ENCODE data around the gene OS9. TPM values are rescaled to one million over a fixed set of nuclear protein-coding genes. Genes with fewer than 3 reads are reported as not detected.
A peak's percentile ranks its signal among the peaks of the same experiment; 100 is the strongest.
"Not testable (repeated sequence)": the region's sequence is repeated elsewhere in the genome, so short reads cannot be mapped to it uniquely, and the experiment has no call there.

Gene OS9
- total RNA-seq, 8 experiments from 2014 or later: 94.0 to 297 (median 134) TPM

DNA sequence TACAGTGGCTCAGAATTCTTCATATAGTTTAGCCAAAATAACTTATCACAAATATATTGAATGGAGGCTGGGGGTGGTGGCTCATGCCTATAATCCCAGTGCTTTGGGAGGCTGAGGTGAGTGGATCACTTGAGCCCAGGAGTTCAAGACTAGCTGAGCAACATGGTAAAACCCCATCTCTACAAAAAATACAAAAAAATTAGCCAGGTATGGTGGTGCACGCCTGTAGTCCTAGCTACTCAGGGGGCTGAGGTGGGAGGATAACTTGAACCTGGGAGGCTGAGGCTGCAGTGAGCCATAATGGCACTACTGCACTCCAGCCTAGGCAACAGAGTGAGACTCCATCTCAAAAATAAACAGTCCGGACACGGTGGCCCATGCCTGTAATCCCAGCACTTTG, 22.1 kb upstream of the OS9 start:
- H3K4me3 ChIP-seq; H3K27ac ChIP-seq; H3K4me1 ChIP-seq (replicated peaks in 1 of 2); in situ Hi-C loops (cut with MboI; ENCODE audit: low pct_unique_long_range_greater_than_20kb in 2 of 9, low sequenced_read_pairs in 9 of 9, unreplicated experiment in 9 of 9); ATAC-seq (replicated peaks in 6 of 8): not testable (repeated sequence)
- 17 to 80% (median 80%) methylated on average over 1 to 3 of the region's 3 CpGs; no CpG with 5 or more reads in 7 of the 10 experiments for WGBS, 10 experiments

DNA sequence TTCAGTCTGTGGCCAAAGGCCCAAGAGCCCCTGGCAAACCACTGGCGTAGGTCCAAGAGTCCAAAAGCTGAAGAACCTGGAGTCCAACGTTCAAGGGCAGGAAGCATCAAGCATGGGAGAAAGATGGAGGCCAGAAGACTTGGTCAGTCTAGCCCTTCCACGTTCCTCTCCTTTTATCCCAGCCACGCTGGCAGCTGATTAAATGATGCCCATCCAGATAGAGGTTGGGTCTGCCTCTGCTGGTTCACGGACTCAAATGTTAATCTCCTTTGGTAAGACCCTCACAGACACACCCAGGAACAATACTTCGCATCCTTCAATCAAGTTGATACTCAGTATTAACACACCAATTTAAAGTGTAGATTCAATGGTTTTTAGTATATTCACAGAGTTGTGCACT, 21.1 kb upstream of the OS9 start:
- Histone ChIP-seq H3K27ac (no peak overlapping the region), H3K4me1 (replicated peaks in 1 of 2) (no peaks in the 10 kb centered on the region), H3K4me3 (no peak overlapping the region)
- no peak for ATAC-seq (replicated peaks in 6 of 8)
- in situ Hi-C loops (cut with MboI; ENCODE audit: low pct_unique_long_range_greater_than_20kb in 2 of 9, low sequenced_read_pairs in 9 of 9, unreplicated experiment in 9 of 9): no loop called here
- 33 to 93% (median 63%) methylated on average over 3 to 5 of the region's 6 CpGs; no CpG with 5 or more reads in 2 of the 10 experiments for WGBS, 10 experiments

DNA sequence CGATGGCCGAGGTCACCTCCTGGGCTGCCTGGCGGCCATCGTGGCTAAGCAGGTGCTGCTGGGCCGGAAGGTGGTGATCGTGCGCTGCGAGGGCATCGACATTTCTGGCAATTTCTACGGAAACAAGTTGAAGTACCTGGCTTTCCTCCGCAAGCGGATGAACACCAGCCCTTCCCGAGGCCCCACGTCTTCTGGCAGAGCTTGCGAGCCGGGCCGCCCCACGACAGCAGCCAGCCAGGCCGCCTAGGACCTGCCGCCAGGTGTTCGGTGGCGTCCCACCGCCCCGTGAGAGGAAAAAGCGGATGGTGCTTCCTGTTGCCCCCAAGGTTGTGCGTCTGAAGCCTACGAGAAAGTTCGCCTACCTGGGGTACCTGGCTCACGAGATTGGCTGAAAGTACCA, 19.2 kb upstream of the OS9 start:
- Histone ChIP-seq H3K4me1 (replicated peaks in 1 of 2) (no peaks in the 10 kb centered on the region), H3K27ac (no peak overlapping the region), H3K4me3 (no peak overlapping the region)
- in situ Hi-C loops (cut with MboI; ENCODE audit: low pct_unique_long_range_greater_than_20kb in 2 of 9, low sequenced_read_pairs in 9 of 9, unreplicated experiment in 9 of 9): no loop called here
- no peak for ATAC-seq (replicated peaks in 6 of 8)
- WGBS, 10 experiments: 54 to 92% (median 80%) methylated on average over 2 to 9 of the region's 29 CpGs; no CpG with 5 or more reads in 2 of the 10 experiments

DNA sequence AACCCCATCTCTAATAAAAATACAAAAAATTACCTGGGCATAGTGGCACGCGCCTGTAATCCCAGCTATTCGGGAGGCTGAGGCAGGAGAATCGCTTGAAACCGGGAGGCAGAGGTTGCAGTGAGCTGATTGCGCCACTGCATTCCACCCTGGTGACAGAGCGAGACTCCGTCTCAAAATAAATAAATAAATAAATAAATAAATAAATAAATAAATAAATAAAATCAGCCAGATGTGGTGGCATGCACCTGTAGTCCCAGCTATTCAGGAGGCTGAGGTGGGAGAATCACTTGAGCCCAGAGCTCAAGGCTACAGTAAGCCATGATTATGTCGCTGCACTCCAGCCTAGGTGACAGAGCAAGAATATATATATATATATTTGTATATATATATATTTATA, 16.0 kb upstream of the OS9 start:
- H3K4me3 ChIP-seq; H3K27ac ChIP-seq; H3K4me1 ChIP-seq (replicated peaks in 1 of 2); in situ Hi-C loops (cut with MboI; ENCODE audit: low pct_unique_long_range_greater_than_20kb in 2 of 9, low sequenced_read_pairs in 9 of 9, unreplicated experiment in 9 of 9); ATAC-seq (replicated peaks in 6 of 8): not testable (repeated sequence)
- WGBS, 10 experiments: 0 to 100% (median 85%) methylated on average over 1 to 6 of the region's 9 CpGs; no CpG with 5 or more reads in 4 of the 10 experiments

DNA sequence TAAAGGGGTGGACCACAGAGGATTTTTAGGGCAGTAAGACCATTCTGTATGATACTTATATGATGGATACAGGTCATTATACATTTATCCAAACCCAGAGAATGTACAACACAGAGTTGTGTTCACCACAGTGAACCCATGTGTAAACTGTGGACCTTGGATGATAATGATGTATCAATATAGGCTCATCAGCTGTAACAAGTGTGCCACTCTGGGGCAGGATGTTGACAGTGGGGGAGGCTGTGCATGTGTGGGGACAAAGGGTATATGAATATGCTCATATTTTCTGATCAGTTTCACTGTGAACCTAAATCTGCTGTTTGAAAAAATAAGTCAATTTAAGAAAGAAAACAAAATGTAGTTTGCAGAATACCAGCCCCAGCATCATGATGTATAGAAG, 14.2 kb upstream of the OS9 start:
- ATAC-seq (replicated peaks in 6 of 8): no peak
- Histone ChIP-seq H3K27ac (no peak overlapping the region), H3K4me1 (replicated peaks in 1 of 2) (no peaks in the 10 kb centered on the region), H3K4me3 (no peak overlapping the region)
- in situ Hi-C loops (cut with MboI; ENCODE audit: low pct_unique_long_range_greater_than_20kb in 2 of 9, low sequenced_read_pairs in 9 of 9, unreplicated experiment in 9 of 9): no loop called here

DNA sequence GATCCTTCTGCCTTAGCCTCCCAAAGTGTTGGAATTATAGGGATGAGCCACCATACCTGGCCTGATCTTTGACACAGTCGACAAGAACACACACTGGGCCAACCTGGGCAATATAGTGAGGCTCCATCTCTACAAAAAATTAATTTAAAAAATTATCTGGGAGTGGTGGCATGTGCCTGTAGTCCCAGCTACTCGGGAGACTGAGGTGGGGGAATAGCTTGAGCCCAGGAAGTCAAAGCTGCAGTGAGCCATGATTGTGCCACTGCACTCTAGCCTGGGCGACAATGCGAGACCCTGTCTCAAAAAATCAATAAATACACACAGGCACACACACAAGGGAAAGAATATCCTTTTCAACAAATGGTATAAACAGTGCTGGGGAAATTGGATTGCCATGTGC, 6.1 kb upstream of the OS9 start:
- WGBS, 10 experiments: 0 to 100% (median 72%) methylated on average over 1 to 4 of the region's 4 CpGs; no CpG with 5 or more reads in 1 of the 10 experiments
- in situ Hi-C loops (cut with MboI; ENCODE audit: low pct_unique_long_range_greater_than_20kb in 2 of 9, low sequenced_read_pairs in 9 of 9, unreplicated experiment in 9 of 9): no loop called here
- no peak for ATAC-seq (replicated peaks in 6 of 8)
- H3K4me1 ChIP-seq (replicated peaks in 1 of 2): no peaks in the 10 kb centered on the region
- no peak overlapping the region for H3K4me3 ChIP-seq
- no peak overlapping the region for H3K27ac ChIP-seq

DNA sequence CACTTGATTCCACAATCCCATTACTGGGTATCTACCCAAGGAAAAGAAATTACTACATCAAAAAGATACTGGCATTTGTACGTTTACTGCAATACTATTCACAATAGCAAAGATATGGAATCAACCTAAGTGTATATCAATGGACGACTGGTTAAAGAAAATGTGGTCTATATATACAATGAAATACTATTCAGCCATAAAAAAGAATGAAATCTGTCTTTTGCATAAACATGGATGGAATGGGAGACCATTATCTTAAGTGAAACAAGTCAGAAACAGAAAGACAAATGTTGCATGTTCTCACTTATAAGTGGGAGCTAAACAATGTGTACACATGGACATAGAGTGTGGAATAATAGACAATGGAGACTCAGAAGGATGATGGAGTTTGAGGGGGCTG, 5.0 kb upstream of the OS9 start:
- 13 to 69% (median 47%) methylated on average over 1 to 2 of the region's 2 CpGs; no CpG with 5 or more reads in 2 of the 10 experiments for WGBS, 10 experiments
- in situ Hi-C loops (cut with MboI; ENCODE audit: low pct_unique_long_range_greater_than_20kb in 2 of 9, low sequenced_read_pairs in 9 of 9, unreplicated experiment in 9 of 9): no loop called here
- Histone ChIP-seq H3K4me3 (no peak overlapping the region), H3K27ac (no peak overlapping the region), H3K4me1 (replicated peaks in 1 of 2) (no peaks in the 10 kb centered on the region)
- ATAC-seq (replicated peaks in 6 of 8): no peak

DNA sequence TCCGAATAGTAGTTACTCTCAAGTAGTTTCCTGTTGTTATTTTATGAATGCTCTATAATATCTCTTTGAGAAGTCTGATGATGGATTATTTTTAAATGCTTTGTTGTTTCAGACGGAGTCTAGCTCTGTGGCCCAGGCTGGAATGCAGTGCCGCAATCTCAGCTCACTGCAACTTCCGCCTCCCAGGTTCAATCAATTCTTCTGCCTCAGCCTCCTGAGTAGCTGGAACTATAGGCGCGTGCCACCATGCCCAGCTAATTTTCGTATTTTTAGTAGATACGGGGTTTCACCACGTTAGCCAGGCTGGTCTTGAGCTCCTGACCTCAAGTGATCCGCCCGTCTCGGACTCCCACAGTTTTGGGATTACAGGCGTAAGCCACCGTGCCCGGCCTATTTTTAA, 1.4 kb upstream of the OS9 start:
- no peak overlapping the region for H3K27ac ChIP-seq
- H3K4me3 ChIP-seq: no peak overlapping the region
- peaks cover 4 to 5% of the 10 kb centered on the region in 2 donors for H3K4me1 ChIP-seq (replicated peaks in 1 of 2)
- in situ Hi-C loops (cut with MboI; ENCODE audit: low pct_unique_long_range_greater_than_20kb in 2 of 9, low sequenced_read_pairs in 9 of 9, unreplicated experiment in 9 of 9): loop anchor here in 1 of 9 experiments (10.0 kb wide), 1 partner anchor 58 kb away; the partner anchor contains the start of gene B4GALNT1
- no peak for ATAC-seq (replicated peaks in 6 of 8)
- WGBS, 10 experiments: 78 to 100% (median 91%) methylated on average over 1 to 15 of the region's 15 CpGs

DNA sequence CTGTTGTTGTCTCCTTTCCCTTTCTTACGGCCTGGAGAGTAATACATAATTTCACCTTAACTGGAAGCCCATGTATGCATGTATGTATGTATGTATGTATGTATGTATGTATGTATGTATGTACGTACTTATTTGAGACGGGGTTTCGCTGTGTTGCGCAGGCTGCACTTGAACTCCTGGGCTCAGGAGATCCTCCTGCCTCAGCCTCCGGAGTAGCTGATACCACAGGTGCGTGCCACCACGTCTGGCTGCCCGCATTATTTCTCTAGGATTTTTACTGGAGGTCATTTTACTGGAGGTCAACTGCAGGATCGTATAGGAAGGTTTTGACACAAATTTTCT, 644 bp upstream of the OS9 start:
- in situ Hi-C loops (cut with MboI; ENCODE audit: low pct_unique_long_range_greater_than_20kb in 2 of 9, low sequenced_read_pairs in 9 of 9, unreplicated experiment in 9 of 9): loop anchor here in 1 of 9 experiments (10.0 kb wide), 1 partner anchor 58 kb away; the partner anchor contains the start of gene B4GALNT1
- no peak for ATAC-seq (replicated peaks in 6 of 8)
- H3K4me1 ChIP-seq (replicated peaks in 1 of 2): peaks cover 4 to 5% of the 10 kb centered on the region in 2 donors
- 30 to 83% (median 50%) methylated on average over 1 to 5 of the region's 10 CpGs; no CpG with 5 or more reads in 3 of the 10 experiments for WGBS, 10 experiments
- no peak overlapping the region for H3K27ac ChIP-seq
- H3K4me3 ChIP-seq: peak overlapping the region; percentile 8 to 74 (median 19)

DNA sequence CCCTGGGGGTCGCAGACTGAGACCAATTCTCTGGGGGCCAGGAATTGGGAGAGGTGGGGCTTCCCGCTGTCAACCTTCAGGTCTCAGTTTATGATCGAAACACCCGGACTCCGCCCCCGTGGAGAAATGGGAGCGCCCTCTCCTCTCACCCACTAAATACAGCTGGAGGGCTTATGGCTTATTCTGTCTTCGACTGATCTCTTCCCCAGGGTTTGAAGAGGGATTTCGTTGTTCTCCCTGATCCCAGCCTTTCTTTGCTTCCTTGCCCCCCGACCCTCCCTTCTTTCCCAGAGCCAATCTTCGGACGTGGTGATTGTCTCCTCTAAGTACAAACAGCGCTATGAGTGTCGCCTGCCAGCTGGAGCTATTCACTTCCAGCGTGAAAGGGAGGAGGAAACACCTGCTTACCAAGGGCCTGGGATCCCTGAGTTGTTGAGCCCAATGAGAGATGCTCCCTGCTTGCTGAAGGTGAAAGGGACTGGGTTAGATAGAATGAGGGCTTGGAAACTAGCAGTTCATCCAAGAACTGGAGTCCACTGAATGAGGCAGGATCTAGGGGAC, 607 bp downstream of the OS9 start:
- Histone ChIP-seq H3K27ac (peak overlapping the region; percentile 79 to 81), H3K4me3 (peak overlapping the region; percentile 66 to 88 (median 71)), H3K4me1 (replicated peaks in 1 of 2) (peaks cover 4 to 5% of the 10 kb centered on the region in 2 donors)
- 0 to 20% (median 0%) methylated on average over 1 to 8 of the region's 15 CpGs; no CpG with 5 or more reads in 4 of the 10 experiments for WGBS, 10 experiments
- peak in 3 of 8 experiments; percentile 16 to 27 (median 27) for ATAC-seq (replicated peaks in 6 of 8)
- in situ Hi-C loops (cut with MboI; ENCODE audit: low pct_unique_long_range_greater_than_20kb in 2 of 9, low sequenced_read_pairs in 9 of 9, unreplicated experiment in 9 of 9): loop anchor here in 1 of 9 experiments (10.0 kb wide), 1 partner anchor 60 kb away; the partner anchor contains the start of gene B4GALNT1

DNA sequence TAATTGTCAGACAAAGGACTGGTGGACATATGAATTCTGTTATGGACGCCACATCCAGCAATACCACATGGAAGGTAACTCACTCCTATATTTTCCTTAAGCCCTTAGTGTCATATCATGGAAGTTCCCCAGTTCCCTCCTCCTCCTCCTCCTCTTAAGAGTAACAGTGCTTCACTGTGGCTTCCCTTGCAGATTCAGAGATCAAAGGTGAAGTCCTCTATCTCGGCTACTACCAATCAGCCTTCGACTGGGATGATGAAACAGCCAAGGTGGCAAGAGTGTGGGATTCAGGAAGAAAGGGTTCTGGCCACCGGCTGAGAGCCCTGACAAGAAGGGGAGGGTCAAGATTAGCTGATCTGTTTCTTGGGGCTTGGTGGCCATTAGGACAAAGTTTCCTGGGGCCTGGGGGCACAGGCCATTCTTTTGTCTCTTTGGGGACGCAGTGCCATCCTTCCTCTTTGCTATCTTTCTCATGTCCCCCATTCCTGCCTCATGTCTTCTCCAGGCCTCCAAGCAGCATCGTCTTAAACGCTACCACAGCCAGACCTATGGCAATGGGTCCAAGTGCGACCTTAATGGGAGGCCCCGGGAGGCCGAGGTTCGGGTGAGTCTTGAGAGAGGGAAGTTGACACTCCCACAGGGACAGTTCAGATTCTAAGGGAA, 2.0 kb downstream of the OS9 start:
- Histone ChIP-seq H3K27ac (no peak overlapping the region), H3K4me1 (replicated peaks in 1 of 2) (peaks cover 4 to 5% of the 10 kb centered on the region in 2 donors), H3K4me3 (no peak overlapping the region)
- ATAC-seq (replicated peaks in 6 of 8): no peak
- in situ Hi-C loops (cut with MboI; ENCODE audit: low pct_unique_long_range_greater_than_20kb in 2 of 9, low sequenced_read_pairs in 9 of 9, unreplicated experiment in 9 of 9): loop anchor here in 1 of 9 experiments (10.0 kb wide), 1 partner anchor 61 kb away; the partner anchor contains the start of gene B4GALNT1
- 87 to 100% (median 94%) methylated on average over 1 to 4 of the region's 11 CpGs; no CpG with 5 or more reads in 2 of the 10 experiments for WGBS, 10 experiments

DNA sequence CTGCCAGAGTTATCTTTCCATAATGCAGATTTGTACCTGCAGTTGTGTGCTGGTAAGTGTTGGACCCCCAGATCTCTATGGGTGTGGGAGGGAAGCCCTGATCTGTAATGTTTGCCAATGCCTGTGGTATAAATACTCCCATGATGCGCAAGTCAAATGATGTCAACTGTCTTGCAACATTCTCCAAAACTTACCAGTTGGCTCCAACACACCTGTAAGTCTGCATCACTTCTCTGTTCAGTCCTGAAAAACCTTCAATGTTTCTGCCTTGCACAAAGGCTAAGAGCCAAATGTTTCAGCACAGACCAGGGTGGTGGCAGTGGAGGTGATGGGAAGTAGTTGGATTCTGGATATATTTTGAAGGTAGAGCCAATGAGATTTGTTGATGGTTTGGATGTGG, 3.1 kb downstream of the OS9 start:
- Histone ChIP-seq H3K4me1 (replicated peaks in 1 of 2) (peaks cover 4 to 5% of the 10 kb centered on the region in 2 donors), H3K4me3 (no peak overlapping the region), H3K27ac (no peak overlapping the region)
- in situ Hi-C loops (cut with MboI; ENCODE audit: low pct_unique_long_range_greater_than_20kb in 2 of 9, low sequenced_read_pairs in 9 of 9, unreplicated experiment in 9 of 9): loop anchor here in 1 of 9 experiments (10.0 kb wide), 1 partner anchor 62 kb away; the partner anchor contains the start of gene B4GALNT1
- WGBS, 10 experiments: 100% methylated on average over 1 of the region's 1 CpG; no CpG with 5 or more reads in 5 of the 10 experiments
- no peak for ATAC-seq (replicated peaks in 6 of 8)

DNA sequence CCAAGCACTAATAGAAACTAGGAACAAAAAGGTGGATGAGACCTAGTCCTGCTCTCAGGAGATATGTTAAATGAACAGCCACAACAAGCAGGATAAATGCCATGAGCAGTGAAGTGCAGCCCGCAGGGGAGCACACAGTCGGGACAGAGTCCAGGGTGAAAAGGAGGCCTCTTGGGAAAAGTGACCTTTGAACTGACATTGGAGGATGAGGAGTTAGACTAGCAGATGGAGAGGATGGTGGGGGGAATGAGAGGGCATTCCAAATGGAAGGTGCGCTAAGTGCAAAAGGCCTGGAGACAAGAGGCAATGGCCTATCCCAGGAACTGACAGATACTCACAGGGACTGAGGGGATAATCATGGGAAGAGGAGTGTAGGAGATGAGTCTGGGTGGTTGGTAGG, 4.5 kb downstream of the OS9 start:
- in situ Hi-C loops (cut with MboI; ENCODE audit: low pct_unique_long_range_greater_than_20kb in 2 of 9, low sequenced_read_pairs in 9 of 9, unreplicated experiment in 9 of 9): loop anchor here in 1 of 9 experiments (10.0 kb wide), 1 partner anchor 64 kb away; the partner anchor contains the start of gene B4GALNT1
- Histone ChIP-seq H3K4me1 (replicated peaks in 1 of 2) (peaks cover 4 to 5% of the 10 kb centered on the region in 2 donors), H3K27ac (no peak overlapping the region), H3K4me3 (no peak overlapping the region)
- WGBS, 10 experiments: 70 to 100% (median 92%) methylated on average over 1 to 2 of the region's 3 CpGs; no CpG with 5 or more reads in 4 of the 10 experiments
- no peak for ATAC-seq (replicated peaks in 6 of 8)
